Renal pelvis (tissue), 4 donors: ENCODE results near the gene SFMBT2. TPM values are rescaled to one million over a fixed set of nuclear protein-coding genes. Genes with fewer than 3 reads are reported as not detected.

ENCODE experiments used
- DNase-seq: peaks from one replicate; pipeline ENCODE4 v3.0.0-alpha.2; 2013
- polyA plus RNA-seq, 3 donors: library from polyadenylated mRNA; unstranded; fragments of 120-200 nt; gene quantifications; one replicate each; pipeline ENCODE4 v1.2.1, GENCODE V29; 2013; ENCODE audit not compliant: insufficient read length in 3 of 3

The SFMBT2 gene
- polyA plus RNA-seq, 3 donors, result 6.2 to 8.5 (median 7.6) TPM

DNA sequence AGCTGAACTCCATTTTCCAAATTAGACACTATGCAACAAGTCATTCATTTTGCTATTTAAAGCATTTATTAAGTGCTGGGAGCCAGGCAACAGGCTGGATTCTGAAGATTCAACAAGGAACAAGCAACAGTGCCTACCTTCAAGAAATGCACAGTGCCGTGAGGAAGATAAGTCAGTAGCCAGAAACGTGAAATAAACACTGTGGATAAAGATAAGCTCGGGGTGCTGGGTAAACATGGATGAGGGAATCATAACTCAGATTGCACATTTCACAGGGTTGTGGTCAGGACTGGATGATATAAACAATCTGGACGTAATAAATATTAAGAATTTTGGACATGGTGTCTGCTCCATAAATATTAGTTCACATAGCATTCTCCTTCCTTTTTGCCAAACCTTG is 259.3 kb downstream of the SFMBT2 start:
- DNase-seq, result no peak

DNA sequence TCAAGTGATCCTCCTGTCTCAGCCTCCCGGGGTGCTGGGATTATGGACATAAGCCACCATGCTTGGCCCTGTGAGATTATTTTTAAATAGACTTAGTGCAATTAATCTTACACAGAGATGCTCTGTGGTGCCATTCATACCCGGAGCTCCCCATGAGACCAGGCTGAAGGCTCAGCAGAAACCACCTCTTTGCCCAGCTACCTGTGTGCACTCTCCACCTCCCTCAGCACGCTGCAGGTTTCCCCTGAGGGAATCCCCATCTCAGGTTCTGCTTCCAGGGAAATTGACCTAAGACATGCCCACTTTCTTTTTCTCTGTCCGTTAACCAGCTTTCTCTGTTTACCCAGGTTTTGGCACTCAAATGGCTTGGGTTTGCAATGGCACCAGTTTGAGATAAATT is 260.5 kb downstream of the SFMBT2 start:
- no peak for DNase-seq

DNA sequence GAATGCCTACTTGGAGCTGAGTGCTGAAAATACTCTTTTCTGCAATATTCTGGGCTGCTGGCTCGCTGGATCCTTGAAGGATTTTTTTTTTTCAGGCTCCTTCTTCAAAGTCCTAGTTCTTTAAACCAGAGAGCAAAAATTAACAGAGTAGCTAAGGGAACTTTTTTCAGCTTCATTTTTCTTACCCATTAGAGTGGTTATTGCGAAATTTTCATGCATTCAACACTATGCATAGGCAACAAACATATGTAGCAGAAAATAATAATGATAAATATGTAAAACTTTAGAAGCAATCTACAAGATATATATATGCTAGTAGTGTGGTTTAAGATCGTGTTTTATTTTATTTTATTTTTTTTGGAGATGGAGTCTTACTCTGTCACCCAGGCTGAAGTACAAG is 264.6 kb downstream of the SFMBT2 start:
- DNase-seq, result no peak

DNA sequence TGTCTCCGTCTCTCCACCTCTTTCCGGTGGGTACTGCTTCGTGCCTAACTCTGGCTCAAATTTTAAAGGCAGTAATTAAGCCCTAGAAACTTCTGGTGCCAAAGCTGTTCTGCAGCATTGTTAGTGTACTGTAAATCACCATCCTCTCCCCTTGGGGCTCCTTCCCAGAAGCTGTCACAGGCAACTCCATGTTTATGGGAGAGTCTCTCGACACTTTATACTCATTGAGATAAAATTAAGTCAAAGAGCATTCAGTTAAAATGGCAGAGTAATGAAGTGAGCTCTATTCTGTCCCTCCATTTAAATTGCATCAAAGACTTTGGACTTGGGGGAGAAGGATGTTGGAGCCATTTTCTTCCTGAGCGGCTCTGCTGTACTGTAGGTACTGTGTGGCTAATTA is 274.8 kb downstream of the SFMBT2 start:
- DNase-seq, result peak; percentile 21

DNA sequence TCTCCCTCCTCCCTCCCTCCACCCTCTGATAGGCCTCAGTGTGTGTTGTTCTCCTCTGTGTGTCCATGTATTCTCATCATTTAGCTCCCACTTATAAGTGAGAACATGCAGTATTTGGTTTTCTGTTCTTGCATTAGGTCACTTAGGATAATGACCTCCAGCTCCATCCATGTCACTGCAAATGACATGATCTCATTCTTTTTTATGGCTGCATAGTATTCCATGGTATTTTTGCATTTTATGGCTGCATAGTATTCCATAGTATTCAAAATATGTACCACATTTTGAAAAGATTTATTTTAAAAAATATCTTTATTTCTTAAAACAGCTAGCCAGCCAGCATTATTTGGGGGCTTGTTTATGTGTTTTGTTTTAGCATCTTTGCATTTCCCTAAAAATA is 275.6 kb downstream of the SFMBT2 start:
- DNase-seq, result no peak

DNA sequence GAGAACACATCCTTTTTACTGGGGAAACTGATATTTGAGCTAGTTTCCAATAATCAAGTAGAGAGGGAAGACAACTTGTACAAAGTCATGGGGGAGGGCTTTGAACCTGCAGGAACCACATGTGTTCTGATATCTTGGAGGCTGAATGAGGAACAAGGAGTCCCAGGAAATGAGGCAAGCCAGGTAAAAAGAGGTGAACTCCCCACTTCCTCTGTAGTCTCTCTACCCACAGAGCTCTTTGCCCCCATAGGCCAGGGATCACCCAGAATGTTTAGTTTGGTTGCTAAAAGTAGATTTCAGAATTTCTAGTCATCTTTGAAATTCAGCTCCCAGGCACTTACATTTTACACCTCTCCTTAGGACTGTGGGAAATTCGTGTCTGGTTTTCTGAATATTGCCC is 276.4 kb downstream of the SFMBT2 start:
- DNase-seq, result no peak

DNA sequence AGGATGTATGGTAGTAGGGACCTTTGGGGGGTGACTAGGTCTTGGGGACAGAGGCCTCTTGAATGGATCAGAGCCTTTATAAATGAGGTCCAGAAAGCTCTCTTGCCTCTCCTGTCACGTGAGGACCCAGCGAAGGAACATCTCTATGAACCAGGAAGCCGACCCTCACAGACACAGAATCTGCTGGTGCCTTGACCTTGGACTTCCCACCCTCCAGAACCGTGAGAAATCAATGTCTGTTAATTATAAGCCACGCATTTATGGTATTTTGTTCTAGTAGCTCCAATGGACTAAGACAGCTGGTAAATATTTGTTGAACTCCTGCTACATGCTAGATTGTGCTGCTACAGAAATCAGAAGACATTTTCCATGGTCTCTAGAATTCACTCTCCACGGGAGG is 276.9 kb downstream of the SFMBT2 start:
- no peak for DNase-seq

DNA sequence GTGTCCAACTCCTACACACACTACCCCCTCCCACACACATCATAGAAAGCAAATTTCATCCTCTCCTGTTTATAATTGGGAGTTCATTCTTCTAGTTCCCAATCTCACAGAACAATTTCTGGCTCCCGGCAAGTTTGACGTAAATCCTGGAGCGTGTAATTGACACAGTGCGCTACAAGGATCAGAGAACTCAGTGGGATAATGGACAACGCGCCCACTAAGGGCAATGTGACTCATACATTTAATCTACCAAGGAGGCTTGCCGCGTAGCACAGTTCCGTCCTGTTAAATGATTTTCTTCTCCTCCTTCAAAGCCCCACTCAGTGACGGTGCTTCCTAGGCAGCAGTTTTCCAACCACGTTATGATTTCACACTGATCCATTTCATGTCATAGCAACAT is 277.6 kb downstream of the SFMBT2 start:
- no peak for DNase-seq

DNA sequence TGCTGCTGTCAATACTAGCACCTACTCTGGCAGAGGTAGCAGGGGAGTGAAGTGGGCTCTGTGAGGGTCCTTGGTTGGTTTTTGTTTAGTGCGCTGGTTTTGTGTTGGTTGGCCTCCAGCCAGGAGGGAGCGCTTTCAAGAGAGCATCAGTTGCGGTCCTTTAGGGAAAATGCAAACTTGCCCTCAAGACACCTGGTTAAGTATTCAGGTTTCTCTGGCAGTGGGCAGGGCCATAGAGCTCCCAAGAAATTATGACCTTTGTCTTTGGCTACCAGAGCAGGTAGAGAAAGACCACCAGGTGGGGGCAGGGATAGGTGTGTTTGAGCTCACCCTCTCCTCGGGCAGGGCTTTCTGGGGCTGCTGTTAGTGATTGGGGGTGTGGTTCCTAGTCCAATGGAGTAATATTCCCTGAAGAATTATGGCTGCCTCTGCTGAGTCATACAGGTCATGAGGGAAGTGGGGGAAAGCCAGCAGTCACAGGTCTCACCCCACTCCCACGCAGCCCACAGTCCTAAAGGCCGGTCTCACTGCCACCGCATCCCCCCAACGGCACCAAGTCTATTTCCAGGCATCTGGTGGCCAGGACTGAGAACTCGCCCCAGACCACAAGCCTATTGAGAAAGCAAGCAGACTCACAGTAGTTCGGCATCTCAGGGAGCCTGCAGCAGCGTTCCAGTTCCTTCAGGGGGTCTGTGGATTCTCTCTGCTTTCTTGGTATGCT is 280.5 kb downstream of the SFMBT2 start:
- DNase-seq, result no peak

DNA sequence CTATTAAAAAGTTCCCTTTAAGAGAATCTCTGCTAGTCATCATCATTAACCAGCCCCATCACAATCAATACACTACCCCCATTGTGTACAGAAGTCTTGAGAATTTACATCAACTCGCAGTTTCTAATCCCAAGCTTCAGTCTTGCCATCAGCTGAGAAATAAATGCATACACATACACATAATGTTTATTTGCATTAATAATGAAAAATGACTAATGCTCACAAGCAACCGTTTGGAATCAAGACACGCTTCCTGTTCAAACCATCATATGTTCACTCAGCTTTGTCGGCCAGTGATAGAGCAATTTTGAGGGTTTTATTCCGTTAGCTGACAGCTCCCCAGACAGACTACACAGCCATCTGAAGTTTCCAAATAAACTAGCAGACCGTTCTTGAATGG is 287.1 kb downstream of the SFMBT2 start:
- no peak for DNase-seq

DNA sequence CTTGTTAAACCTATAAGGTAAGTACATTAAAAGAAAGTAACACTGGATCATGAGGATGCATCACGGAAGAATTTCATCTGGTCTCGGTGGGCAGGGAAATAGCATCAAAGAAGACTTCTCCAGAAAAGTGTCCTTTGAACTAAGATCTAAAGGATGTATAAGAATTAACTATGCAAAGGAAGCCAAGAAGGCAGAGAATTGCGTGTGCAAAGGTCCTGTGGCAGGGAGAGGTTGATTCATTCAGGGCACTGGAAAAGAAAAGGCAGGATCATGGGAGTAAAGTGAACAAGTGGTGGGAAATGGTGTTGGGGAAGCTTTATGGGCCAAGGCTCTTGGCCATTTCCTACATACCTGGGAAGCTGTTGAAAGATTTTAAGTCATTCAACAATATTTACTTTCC is 288.3 kb downstream of the SFMBT2 start:
- no peak for DNase-seq

DNA sequence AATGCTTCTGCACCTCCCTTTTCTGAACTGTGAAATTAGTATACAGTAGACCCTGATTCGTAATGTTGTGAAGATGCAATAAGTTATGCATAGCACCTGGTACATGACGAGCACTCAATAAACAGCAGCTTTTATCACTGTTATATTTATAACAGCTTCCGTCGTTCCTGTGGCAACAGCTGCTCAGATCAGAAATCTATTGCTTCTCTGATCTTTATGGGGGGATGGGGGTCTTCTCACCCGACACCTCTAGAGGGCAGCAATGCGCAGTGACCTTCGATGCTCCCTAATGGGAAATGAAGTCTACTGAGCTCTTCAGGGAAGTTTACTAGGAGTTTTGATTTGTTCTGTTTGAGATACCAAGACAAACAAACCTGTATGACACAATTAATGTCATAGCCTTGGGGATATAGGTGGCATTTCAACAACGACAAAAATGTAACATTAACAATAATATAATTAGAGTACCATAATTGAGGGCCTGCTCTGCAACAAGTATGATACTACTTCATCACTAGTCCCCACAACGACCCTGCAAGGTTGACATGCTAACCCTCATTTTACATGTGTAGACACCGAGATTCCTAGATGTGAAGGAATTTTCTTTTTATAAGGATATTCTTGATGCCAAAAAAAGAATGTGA is 289.6 kb downstream of the SFMBT2 start:
- DNase-seq, result peak; percentile 51

DNA sequence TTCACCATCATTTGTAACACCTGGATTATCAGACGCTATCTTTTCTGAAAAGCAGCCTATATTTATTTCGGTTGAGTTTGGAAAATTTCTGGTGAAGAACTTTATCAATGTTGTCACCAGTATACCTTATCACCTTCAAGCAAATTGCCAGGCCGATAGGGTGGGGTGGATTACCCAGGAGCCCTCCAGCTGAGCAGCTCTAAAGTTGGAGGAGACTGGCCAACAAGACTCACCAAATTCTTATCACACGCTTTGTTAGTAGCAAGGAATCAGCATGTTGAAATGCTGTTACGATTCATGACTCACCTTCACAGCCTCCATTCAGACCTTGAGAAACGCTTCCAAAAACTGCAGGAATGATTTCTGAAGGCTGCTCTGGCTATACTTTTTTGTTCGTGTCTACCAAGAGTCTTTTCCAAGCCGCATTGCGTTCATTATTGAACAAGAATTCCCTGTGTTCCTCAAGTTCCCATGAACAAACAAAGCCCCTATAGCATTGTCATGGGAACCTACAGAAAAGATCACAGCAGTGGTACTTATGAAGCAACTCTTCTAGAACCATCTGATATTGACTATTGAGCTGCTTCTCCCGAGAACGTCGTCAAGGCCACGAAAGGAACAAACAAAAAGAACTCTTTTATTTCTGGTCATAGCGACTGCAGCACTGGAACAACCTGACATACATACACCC is 291.4 kb downstream of the SFMBT2 start:
- no peak for DNase-seq

DNA sequence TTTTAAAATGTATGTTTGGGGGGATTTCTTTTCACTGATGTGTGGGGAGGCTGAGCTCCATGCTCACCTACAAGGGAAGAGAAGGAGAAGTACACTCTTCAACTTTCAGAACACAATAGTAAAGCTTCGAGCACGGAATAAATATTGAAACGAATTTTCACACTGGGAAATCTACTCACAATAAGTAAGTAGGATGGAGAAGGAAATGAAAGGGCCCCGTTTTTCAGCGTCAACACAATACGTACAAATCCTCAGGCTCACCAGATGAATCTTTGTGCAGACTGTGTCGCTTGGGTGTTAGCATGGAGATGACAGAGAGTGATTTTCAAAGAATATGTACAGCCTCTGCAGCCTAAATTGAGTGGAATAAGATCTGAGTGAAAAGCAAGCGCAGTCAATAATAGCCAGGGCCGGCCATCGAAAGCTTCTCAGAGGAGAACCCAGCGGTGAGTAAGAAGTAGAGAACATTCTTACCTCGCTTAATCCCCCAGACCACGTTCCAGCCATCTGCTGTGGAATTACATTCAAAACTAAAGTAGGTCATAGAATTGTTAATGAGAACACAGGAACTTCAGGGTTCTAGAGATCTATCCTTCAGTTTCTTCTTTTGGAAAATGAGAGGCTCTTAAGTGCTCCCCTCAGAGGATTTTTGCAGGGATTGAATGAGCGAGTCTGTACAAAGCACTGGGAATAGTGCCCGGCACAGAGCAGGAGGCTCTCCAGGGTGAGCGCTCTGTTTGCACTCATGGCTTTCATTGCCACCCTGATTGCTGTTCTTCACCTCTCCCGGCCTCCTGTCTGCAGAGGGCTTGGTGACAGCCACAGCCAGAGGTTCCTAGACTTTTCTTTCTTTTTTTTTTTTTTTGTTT is 292.8 kb downstream of the SFMBT2 start:
- DNase-seq, result no peak

DNA sequence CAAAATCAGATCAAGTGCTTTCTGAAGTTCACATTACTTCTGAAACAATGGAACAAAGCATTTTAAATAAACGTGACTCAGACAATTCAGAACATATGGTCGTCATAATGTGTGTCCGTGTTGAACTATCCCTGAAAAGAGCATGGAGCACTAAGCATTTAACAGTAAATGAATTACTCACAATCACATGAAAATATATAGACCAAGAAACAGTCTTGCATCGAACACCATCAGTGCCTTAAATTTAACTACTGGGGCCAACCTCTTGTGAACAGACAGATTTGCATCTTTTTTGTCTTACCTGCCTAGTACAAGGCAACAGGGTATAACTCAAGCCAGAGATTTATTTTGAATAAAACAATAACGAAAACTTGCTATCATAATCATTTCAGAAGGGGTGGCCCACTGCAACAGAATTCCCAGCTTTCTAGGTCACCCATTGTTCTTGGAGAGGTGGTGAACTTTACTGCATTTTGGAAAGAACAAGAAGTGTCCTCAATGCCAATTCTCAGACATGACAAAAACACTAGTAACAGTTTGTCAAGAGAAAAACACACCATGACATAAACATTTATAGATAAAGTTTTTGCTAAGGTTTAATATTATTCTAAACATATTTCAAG is 293.5 kb downstream of the SFMBT2 start:
- DNase-seq, result no peak

DNA sequence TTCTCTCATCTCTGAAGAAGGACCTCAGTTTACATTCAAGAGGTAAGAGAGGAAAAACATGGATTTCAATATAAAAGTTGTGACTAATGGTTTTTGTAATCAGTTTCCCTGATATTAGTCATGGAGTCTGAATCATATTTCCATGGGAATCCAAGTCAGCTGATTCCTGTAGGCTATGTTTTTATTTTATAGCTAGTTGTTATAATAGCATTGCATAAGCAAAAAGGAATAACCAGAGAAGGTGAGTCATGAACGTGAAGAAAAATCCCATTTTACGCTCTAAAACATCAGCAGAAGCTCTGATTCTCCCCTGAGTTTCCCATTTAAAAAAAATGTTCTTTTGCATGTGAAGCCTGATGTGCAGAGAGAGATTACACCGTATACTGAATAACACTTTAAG is 299.3 kb downstream of the SFMBT2 start:
- DNase-seq, result no peak

DNA sequence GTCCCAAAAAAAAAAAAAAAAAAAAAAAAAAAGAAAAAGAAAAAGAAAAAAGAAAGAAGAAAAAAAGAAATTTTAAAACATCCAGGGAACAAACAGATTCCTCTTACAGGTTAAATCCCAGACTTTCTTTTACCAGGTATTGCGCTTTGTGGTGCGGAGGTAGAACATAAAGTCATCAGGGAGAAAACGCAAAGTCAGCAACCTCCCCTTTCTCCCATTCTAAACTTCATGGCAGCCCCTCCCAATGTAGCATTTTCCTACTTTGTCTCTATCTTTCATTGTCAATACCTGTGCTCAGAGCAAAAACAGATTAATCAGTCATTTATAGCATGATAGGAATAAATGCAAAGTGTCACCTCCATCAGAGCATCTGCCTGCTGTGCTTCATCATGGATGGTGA is 299.7 kb downstream of the SFMBT2 start:
- DNase-seq, result no peak
